Adipocyte (in vitro differentiated cells): ENCODE data around the gene MCU.
A peak's percentile ranks its signal among the peaks of the same experiment; 100 is the strongest.

Experiments
- DNase-seq: peaks from one replicate; pipeline ENCODE4 v3.0.0-alpha.2; 2015; ENCODE audit warnings: low read depth
- H3K27me3 ChIP-seq: replicated peaks from 2 replicates; pipeline ENCODE4 v1.7.0; 2013; ENCODE audit warnings: mild to moderate bottlenecking, low read length, moderate library complexity; ENCODE audit not compliant: control insufficient read depth, insufficient read depth
- H3K36me3 ChIP-seq: 2 replicates; pipeline ENCODE4 v1.7.0; 2013; ENCODE audit warnings: low read length, mild to moderate bottlenecking, moderate library complexity; ENCODE audit not compliant: control insufficient read depth, insufficient read depth, severe bottlenecking
- H3K4me1 ChIP-seq: 2 replicates; pipeline ENCODE4 v1.7.0; 2013; ENCODE audit warnings: mild to moderate bottlenecking, low read length, moderate library complexity; ENCODE audit not compliant: control insufficient read depth, insufficient read depth
- H3K4me3 ChIP-seq: 2 replicates; pipeline ENCODE4 v1.7.0; 2013; ENCODE audit warnings: mild to moderate bottlenecking, low read length, moderate library complexity
- H3K9ac ChIP-seq: 2 replicates; pipeline ENCODE4 v1.7.0; 2013; ENCODE audit warnings: mild to moderate bottlenecking, low read length, moderate library complexity
- H3K9me3 ChIP-seq: 2 replicates; pipeline ENCODE4 v1.7.0; 2013; ENCODE audit warnings: mild to moderate bottlenecking, low read length, moderate library complexity; ENCODE audit not compliant: control insufficient read depth

Gene MCU

DNA sequence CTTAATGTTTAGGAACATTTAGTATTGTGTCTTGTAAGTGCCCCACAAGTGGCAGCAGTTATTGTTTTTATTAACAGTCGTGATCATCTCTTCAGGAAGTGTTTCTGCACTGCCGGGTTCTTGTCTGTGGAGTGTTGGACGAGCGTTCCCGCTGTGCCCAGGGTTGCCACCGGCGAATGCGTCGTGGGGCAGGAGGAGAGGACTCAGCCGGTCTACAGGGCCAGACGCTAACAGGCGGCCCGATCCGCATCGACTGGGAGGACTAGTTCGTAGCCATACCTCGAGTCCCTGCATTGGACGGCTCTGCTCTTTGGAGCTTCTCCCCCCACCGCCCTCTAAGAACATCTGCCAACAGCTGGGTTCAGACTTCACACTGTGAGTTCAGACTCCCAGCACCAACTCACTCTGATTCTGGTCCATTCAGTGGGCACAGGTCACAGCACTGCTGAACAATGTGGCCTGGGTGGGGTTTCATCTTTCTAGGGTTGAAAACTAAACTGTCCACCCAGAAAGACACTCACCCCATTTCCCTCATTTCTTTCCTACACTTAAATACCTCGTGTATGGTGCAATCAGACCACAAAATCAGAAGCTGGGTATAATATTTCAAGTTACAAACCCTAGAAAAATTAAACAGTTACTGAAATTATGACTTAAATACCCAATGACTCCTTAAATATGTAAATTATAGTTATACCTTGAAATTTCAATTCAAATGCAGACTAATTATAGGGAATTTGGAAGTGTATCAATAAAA is 240.5 kb downstream of the MCU start:
- Histone ChIP-seq H3K9me3 (no peaks in the 10 kb centered on the region), H3K27me3 (no peaks in the 10 kb centered on the region), H3K4me3 (no peak overlapping the region), H3K9ac (no peak overlapping the region), H3K36me3 (no peaks in the 10 kb centered on the region), H3K4me1 (peaks cover 5% of the 10 kb centered on the region)
- DNase-seq, result peak; percentile 57

DNA sequence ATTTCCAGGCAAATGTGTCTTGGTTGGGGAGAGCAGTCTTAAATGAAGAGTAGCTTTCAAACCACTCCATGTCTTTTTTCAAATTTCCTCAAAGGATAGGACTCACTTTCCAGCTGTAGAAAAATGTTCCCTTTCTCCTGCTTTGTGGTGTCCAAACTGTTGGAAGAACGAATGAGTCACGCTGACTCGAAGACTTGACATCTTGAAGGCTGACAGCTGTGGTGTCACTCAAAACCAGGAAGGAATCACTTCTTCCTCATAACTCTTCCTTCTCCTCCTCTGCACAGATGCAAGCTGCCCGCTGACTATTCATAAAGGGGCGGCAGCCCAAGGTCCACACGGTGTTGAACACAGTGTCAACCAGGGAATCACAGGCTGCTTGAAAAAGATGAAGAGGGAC is 243.4 kb downstream of the MCU start:
- H3K9ac ChIP-seq, result no peak overlapping the region
- no peak overlapping the region for H3K4me3 ChIP-seq
- H3K9me3 ChIP-seq, result no peaks in the 10 kb centered on the region
- DNase-seq, result no peak
- H3K27me3 ChIP-seq, result no peaks in the 10 kb centered on the region
- H3K36me3 ChIP-seq, result no peaks in the 10 kb centered on the region
- H3K4me1 ChIP-seq, result peaks cover under 1% of the 10 kb centered on the region
